ENCODE results near the gene SPNS3. TPM values are rescaled to one million over a fixed set of nuclear protein-coding genes. Genes with fewer than 3 reads are reported as not detected.

SPNS3 gene
- total and polyA plus RNA-seq, 2 of the 4 experiments (the other 2 are of a cell fraction) = 0.18 TPM; not detected in 1

DNA sequence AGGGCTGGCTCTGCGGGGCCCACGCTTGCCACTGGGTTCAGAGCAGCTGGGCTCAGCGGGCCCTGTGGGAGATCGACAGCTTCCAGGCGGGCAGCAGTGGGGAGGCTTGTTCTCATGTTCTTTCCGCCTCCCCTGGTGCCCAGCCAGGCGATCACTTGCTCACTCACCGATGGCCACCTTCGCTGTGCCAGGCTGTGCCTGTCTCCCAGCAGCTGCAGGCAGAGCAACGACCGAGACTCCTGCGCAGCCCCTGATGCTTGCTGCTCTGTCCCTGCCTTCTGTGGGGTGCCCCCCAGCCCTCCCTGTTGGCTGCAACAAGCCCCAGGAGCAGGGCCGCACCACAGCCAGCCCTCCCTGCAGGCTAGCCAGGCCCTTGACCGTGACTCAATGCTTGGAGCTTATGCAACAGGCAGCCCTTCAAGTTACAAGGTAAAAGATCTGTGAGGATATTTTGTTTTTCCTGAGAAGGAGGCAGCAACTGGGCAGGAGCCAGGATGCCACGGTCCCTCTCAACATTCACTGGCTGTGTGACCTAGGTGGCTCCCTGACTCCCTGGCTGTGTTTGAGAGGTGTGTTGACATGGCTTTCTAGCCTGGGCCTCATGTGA, 55.4 kb downstream of the SPNS3 start:
- Histone ChIP-seq H2BK20ac (ENCODE audit: low read depth, low read length) (no peak overlapping the region), H3K79me1 (ENCODE audit: low read depth in 1 of 2, low read length in 2 of 2) (no peaks in the 10 kb centered on the region), H4K5ac (ENCODE audit: low read depth, low read length) (no peak overlapping the region), H2BK5ac (ENCODE audit: low read depth, low read length, poor library complexity, severe bottlenecking) (no peak overlapping the region), H4K20me1 (ENCODE audit: insufficient read depth, low read length) (no peaks in the 10 kb centered on the region), H3K4me2 (ENCODE audit: low read depth, low read length) (no peak overlapping the region), H3K4me1 (ENCODE audit: control insufficient read depth, insufficient read depth, low read length) (no peaks in the 10 kb centered on the region), H3K27ac (ENCODE audit: insufficient read depth, low read length) (no peak overlapping the region), H4K8ac (ENCODE audit: low read depth in 2 of 2, low read length in 2 of 2) (no peak overlapping the region), H3K27me3 (ENCODE audit: control insufficient read depth, insufficient read depth, low read length) (peaks cover 10% of the 10 kb centered on the region; the same call in 1 of the 2 replicates), H3K9ac (ENCODE audit: low read depth, low read length) (no peak overlapping the region), H3K56ac (ENCODE audit: extremely low read depth, insufficient read depth, low read length) (no peak overlapping the region), H4K91ac (ENCODE audit: insufficient read depth, low read depth, low read length) (no peak overlapping the region), H3K18ac (ENCODE audit: low read depth, low read length) (no peak overlapping the region), H2BK15ac (ENCODE audit: low read depth, low read length) (no peak overlapping the region), H3K9me3 (ENCODE audit: control insufficient read depth, insufficient read depth, low read length) (no peaks in the 10 kb centered on the region), H3K9me1 (ENCODE audit: insufficient read depth, low read length) (no peaks in the 10 kb centered on the region), H2AK9ac (replicated peaks; ENCODE audit: low read depth, low read length, poor library complexity) (no peak overlapping the region), H2AFZ (replicated peaks; ENCODE audit: low read length, poor library complexity) (no peak overlapping the region), H2BK120ac (ENCODE audit: low read depth, low read length) (no peak overlapping the region), H3K36me3 (ENCODE audit: control insufficient read depth, insufficient read depth, low read length) (no peaks in the 10 kb centered on the region), H3K23ac (ENCODE audit: low read depth, low read length) (no peak overlapping the region), H3K14ac (replicated peaks; ENCODE audit: low read depth, low read length) (no peak overlapping the region), H2AK5ac (ENCODE audit: low read depth, low read length) (no peak overlapping the region), H3K4ac (ENCODE audit: low read depth, low read length) (no peak overlapping the region), H3K4me3 (ENCODE audit: insufficient read depth, low read depth, low read length) (no peak overlapping the region)
- dilution Hi-C loops (cut with HindIII; ENCODE audit: low sequenced_read_pairs, unreplicated experiment) = no loop called here
- TF ChIP-seq FOS (IDR thresholded peaks at IDR 0.05; ENCODE audit: low read depth, low read length) = no peak
- no peak for TF ChIP-seq CEBPB (IDR thresholded peaks at IDR 0.05; ENCODE audit: low read depth, low read length)
- no peak for TF ChIP-seq MAZ (IDR thresholded peaks at IDR 0.05; ENCODE audit: borderline replicate concordance, low read depth, low read length)
- TF ChIP-seq, protein P1, sequence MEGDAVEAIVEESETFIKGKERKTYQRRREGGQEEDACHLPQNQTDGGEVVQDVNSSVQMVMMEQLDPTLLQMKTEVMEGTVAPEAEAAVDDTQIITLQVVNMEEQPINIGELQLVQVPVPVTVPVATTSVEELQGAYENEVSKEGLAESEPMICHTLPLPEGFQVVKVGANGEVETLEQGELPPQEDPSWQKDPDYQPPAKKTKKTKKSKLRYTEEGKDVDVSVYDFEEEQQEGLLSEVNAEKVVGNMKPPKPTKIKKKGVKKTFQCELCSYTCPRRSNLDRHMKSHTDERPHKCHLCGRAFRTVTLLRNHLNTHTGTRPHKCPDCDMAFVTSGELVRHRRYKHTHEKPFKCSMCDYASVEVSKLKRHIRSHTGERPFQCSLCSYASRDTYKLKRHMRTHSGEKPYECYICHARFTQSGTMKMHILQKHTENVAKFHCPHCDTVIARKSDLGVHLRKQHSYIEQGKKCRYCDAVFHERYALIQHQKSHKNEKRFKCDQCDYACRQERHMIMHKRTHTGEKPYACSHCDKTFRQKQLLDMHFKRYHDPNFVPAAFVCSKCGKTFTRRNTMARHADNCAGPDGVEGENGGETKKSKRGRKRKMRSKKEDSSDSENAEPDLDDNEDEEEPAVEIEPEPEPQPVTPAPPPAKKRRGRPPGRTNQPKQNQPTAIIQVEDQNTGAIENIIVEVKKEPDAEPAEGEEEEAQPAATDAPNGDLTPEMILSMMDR (conservative IDR thresholded peaks at IDR 0.05; ENCODE audit: low read depth, low read length) = no peak
- no peak for TF ChIP-seq RAD21 (IDR thresholded peaks at IDR 0.05; ENCODE audit: low read length)
- TF ChIP-seq MXI1 (IDR thresholded peaks at IDR 0.05; ENCODE audit: borderline replicate concordance, low read depth, low read length) = no peak
- no peak for TF ChIP-seq NFE2L2 (IDR thresholded peaks at IDR 0.05; ENCODE audit: low read depth, low read length)
- TF ChIP-seq, protein P2, sequence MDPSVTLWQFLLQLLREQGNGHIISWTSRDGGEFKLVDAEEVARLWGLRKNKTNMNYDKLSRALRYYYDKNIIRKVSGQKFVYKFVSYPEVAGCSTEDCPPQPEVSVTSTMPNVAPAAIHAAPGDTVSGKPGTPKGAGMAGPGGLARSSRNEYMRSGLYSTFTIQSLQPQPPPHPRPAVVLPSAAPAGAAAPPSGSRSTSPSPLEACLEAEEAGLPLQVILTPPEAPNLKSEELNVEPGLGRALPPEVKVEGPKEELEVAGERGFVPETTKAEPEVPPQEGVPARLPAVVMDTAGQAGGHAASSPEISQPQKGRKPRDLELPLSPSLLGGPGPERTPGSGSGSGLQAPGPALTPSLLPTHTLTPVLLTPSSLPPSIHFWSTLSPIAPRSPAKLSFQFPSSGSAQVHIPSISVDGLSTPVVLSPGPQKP (IDR thresholded peaks at IDR 0.05; ENCODE audit: borderline replicate concordance, low read depth, low read length) = no peak
- CTCF ChIA-PET = no interaction called here
- in situ Hi-C loops (cut with MboI; ENCODE audit: low sequenced_read_pairs) = no loop called here
- intact Hi-C loops (cut with micrococcal nuclease) = no loop called here
- 79% methylated on average over 6 of the region's 15 CpGs; no CpG with 5 or more reads in 1 of the 2 experiments for WGBS, 2 experiments (ENCODE audit: extremely low coverage in 2 of 2, insufficient read length in 1 of 2)
- BruUV-seq (replicated peaks) = no TSS peak
- DNase-seq (no peak), ATAC-seq (ENCODE audit: low read depth) (no peak)
- POLR2A ChIA-PET (ENCODE audit: unreplicated experiment) = no interaction called here

Data from IMR-90 (cell line).